Liver (tissue), 3 donors: ENCODE data around the gene METTL4.

ENCODE experiments used
- RAD21 ChIP-seq, 2 donors: IDR thresholded peaks; 2 replicates each; pipeline ENCODE4 v1.6.1; 2016; ENCODE audit warnings: antibody characterized with exemption in 2 of 2, mild to moderate bottlenecking in 2 of 2
- TF ChIP-seq, protein P1 (sequence below): fragments of 150-350 bp; IDR thresholded peaks from 2 replicates; pipeline ENCODE4 v1.5.1; 2017; ENCODE audit warnings: improper control_type of control experiment, low read depth, low read length; ENCODE audit not compliant: missing input control
- TF ChIP-seq, protein P2 (sequence below): IDR thresholded peaks from 2 replicates; pipeline ENCODE4 v1.6.1; 2016; ENCODE audit warnings: antibody characterized with exemption
- donor health status: healthy.
- donor health status: healthy.

GRCh38 chr18:2538844-2539243 is 32.5 kb downstream of the METTL4 start:
- TF ChIP-seq, protein P1, sequence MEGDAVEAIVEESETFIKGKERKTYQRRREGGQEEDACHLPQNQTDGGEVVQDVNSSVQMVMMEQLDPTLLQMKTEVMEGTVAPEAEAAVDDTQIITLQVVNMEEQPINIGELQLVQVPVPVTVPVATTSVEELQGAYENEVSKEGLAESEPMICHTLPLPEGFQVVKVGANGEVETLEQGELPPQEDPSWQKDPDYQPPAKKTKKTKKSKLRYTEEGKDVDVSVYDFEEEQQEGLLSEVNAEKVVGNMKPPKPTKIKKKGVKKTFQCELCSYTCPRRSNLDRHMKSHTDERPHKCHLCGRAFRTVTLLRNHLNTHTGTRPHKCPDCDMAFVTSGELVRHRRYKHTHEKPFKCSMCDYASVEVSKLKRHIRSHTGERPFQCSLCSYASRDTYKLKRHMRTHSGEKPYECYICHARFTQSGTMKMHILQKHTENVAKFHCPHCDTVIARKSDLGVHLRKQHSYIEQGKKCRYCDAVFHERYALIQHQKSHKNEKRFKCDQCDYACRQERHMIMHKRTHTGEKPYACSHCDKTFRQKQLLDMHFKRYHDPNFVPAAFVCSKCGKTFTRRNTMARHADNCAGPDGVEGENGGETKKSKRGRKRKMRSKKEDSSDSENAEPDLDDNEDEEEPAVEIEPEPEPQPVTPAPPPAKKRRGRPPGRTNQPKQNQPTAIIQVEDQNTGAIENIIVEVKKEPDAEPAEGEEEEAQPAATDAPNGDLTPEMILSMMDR: no peak
- TF ChIP-seq, protein P2, sequence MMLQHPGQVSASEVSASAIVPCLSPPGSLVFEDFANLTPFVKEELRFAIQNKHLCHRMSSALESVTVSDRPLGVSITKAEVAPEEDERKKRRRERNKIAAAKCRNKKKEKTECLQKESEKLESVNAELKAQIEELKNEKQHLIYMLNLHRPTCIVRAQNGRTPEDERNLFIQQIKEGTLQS: no peak
- TF ChIP-seq RAD21 (IDR thresholded peaks at IDR 0.05): no peak
